ENCODE results near the gene AR. TPM values are rescaled to one million over a fixed set of nuclear protein-coding genes. Genes with fewer than 3 reads are reported as not detected.

The AR gene
- 25.2 TPM for total RNA-seq
- long read RNA-seq, full-length matches to known transcripts: 15 of 34 reads
- long read RNA-seq, partial matches to known transcripts: 2 of 34 reads
- long read RNA-seq, other reads (novel, unspliced or antisense): 17 of 34 reads

- peak; percentile 88 for ATAC-seq
- peak; percentile 83 for DNase-seq
- intact Hi-C loops (cut with micrococcal nuclease): no loop called here
Measured at GRCh38 chrX:67543818-67544217, at the start of gene AR. AR (plus strand) TSS chrX:67544021; CDS start chrX:67545147, 1,126 bp downstream.

- intact Hi-C loops (cut with micrococcal nuclease): no loop called here
- ATAC-seq (no peak), DNase-seq (no peak)
Measured at GRCh38 chrX:67500617-67501016, 43.2 kb upstream of the AR start.

GRCh38 chrX:67503004-67503403 lies 40.8 kb upstream of the AR start:
- DNase-seq: no peak
- no peak for ATAC-seq
- intact Hi-C loops (cut with micrococcal nuclease): no loop called here

GRCh38 chrX:67503453-67503852 lies 40.4 kb upstream of the AR start:
- intact Hi-C loops (cut with micrococcal nuclease): no loop called here
- ATAC-seq (no peak), DNase-seq (no peak)

- no peak for DNase-seq
- ATAC-seq: no peak
- intact Hi-C loops (cut with micrococcal nuclease): no loop called here
Measured at GRCh38 chrX:67520671-67521070, 23.1 kb upstream of the AR start.

GRCh38 chrX:67523002-67523681 lies 20.7 kb upstream of the AR start:
- no peak for ATAC-seq
- DNase-seq: no peak
- intact Hi-C loops (cut with micrococcal nuclease): no loop called here

GRCh38 chrX:67523932-67524331 lies 19.9 kb upstream of the AR start:
- intact Hi-C loops (cut with micrococcal nuclease): no loop called here
- ATAC-seq (peak; percentile 53), DNase-seq (no peak)

- intact Hi-C loops (cut with micrococcal nuclease): no loop called here
- ATAC-seq (no peak), DNase-seq (no peak)
Measured at GRCh38 chrX:67524428-67524827, 19.4 kb upstream of the AR start.

- ATAC-seq (peak; percentile 68), DNase-seq (no peak)
- intact Hi-C loops (cut with micrococcal nuclease): no loop called here
Measured at GRCh38 chrX:67524950-67525691, 18.7 kb upstream of the AR start.

- ATAC-seq (no peak), DNase-seq (no peak)
- intact Hi-C loops (cut with micrococcal nuclease): no loop called here
Measured at GRCh38 chrX:67536564-67536963, 7.3 kb upstream of the AR start.

- DNase-seq (no peak), ATAC-seq (no peak)
- intact Hi-C loops (cut with micrococcal nuclease): no loop called here
Measured at GRCh38 chrX:67538383-67538782, 5.4 kb upstream of the AR start.

GRCh38 chrX:67544281-67545035 lies 637 bp downstream of the AR start:
- ATAC-seq (peak; percentile 62), DNase-seq (peak; percentile 54)
- intact Hi-C loops (cut with micrococcal nuclease): no loop called here

GRCh38 chrX:67545036-67545821 lies 1.4 kb downstream of the AR start:
- intact Hi-C loops (cut with micrococcal nuclease): no loop called here
- peak; percentile 25 for ATAC-seq
- DNase-seq: peak; percentile 32

- DNase-seq (peak; percentile 58), ATAC-seq (peak; percentile 43)
- intact Hi-C loops (cut with micrococcal nuclease): no loop called here
Measured at GRCh38 chrX:67545893-67546495, 2.2 kb downstream of the AR start.

- no peak for DNase-seq
- no peak for ATAC-seq
- intact Hi-C loops (cut with micrococcal nuclease): no loop called here
Measured at GRCh38 chrX:67546496-67547423, 2.9 kb downstream of the AR start.

- DNase-seq: peak; percentile 21
- intact Hi-C loops (cut with micrococcal nuclease): no loop called here
- ATAC-seq: no peak
Measured at GRCh38 chrX:67555578-67556203, 11.9 kb downstream of the AR start.

- no peak for ATAC-seq
- DNase-seq: no peak
- intact Hi-C loops (cut with micrococcal nuclease): no loop called here
Measured at GRCh38 chrX:67558267-67558666, 14.4 kb downstream of the AR start.

Measured in left ventricle myocardium superior (tissue), 1 donor.